ENCODE measurements around the gene TICAM2.

DNA sequence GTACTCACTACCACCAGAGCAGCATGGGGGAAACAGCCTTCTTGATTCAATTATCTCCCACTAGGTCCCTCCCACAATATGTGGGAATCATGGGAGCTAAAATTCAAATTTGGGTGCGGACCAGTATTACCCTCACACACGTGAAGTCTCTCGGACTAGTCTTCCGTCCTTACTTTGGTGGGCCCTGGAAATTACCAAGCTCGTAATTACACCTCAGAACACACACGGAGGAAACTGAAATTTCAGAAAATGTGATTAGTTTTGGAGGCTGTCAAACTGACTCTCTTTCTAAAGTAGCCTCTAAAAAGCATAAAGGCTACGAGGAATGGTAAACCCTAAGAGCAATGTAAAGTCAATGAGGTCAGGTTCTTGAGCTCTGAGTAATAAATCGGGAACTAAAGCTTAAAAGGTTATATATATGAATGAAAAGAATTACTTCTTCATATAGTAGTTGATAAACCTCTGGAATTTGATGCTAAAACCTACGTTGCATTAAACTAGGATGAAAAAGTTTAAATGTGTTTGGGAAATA, 56.9 kb downstream of the TICAM2 start:
- TF ChIP-seq, protein P1, sequence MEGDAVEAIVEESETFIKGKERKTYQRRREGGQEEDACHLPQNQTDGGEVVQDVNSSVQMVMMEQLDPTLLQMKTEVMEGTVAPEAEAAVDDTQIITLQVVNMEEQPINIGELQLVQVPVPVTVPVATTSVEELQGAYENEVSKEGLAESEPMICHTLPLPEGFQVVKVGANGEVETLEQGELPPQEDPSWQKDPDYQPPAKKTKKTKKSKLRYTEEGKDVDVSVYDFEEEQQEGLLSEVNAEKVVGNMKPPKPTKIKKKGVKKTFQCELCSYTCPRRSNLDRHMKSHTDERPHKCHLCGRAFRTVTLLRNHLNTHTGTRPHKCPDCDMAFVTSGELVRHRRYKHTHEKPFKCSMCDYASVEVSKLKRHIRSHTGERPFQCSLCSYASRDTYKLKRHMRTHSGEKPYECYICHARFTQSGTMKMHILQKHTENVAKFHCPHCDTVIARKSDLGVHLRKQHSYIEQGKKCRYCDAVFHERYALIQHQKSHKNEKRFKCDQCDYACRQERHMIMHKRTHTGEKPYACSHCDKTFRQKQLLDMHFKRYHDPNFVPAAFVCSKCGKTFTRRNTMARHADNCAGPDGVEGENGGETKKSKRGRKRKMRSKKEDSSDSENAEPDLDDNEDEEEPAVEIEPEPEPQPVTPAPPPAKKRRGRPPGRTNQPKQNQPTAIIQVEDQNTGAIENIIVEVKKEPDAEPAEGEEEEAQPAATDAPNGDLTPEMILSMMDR (IDR thresholded peaks at IDR 0.05), result no peak
- no peak for TF ChIP-seq POLR2AphosphoS5 (IDR thresholded peaks at IDR 0.05)

Measured in breast epithelium (tissue), 3 donors.